ENCODE measurements around the gene TEX48.

Gene TEX48

GRCh38 chr9:114652776-114653555 is 29.0 kb downstream of the TEX48 start (continued):
- TF ChIP-seq ZNF132 (tag by site-specific recombination; IDR thresholded peaks at IDR 0.05; ENCODE audit: borderline replicate concordance) (no peak), ZNF391 (tag by site-specific recombination; IDR thresholded peaks at IDR 0.05; ENCODE audit: borderline replicate concordance, low read depth) (no peak), EGR2 (tag by site-specific recombination; IDR thresholded peaks at IDR 0.05; ENCODE audit: low read depth) (no peak), ZNF660 (tag by site-specific recombination; IDR thresholded peaks at IDR 0.05) (no peak), ZNF114 (tag by site-specific recombination; IDR thresholded peaks at IDR 0.05) (no peak)

- peaks cover 9 to 54% of the 10 kb centered on the region in 2 experiments for H3K36me3 ChIP-seq (ENCODE audit: control insufficient read depth in 2 of 2, insufficient read depth in 1 of 2, low read length in 2 of 2)
- ChIA-PET CTCF (interaction anchor here (0.5 to 1.9 kb wide), 4 partner anchors 9 to 826 kb away, joined by 3 to 17 read pairs (median 6); no protein-coding TSS in a partner anchor), POLR2A (no interaction called here)
- no peak overlapping the region for H3K4me3 ChIP-seq (ENCODE audit: low read depth, low read length)
- no peaks in the 10 kb centered on the region for H3K4me1 ChIP-seq (ENCODE audit: control insufficient read depth, insufficient read depth, low read length)
- H3K9me3 ChIP-seq (ENCODE audit: control insufficient read depth, insufficient read depth, low read depth, low read length), result no peaks in the 10 kb centered on the region
- H3K27ac ChIP-seq (ENCODE audit: extremely low read depth, low read depth, low read length), result no peak overlapping the region
- TF ChIP-seq, protein P1, sequence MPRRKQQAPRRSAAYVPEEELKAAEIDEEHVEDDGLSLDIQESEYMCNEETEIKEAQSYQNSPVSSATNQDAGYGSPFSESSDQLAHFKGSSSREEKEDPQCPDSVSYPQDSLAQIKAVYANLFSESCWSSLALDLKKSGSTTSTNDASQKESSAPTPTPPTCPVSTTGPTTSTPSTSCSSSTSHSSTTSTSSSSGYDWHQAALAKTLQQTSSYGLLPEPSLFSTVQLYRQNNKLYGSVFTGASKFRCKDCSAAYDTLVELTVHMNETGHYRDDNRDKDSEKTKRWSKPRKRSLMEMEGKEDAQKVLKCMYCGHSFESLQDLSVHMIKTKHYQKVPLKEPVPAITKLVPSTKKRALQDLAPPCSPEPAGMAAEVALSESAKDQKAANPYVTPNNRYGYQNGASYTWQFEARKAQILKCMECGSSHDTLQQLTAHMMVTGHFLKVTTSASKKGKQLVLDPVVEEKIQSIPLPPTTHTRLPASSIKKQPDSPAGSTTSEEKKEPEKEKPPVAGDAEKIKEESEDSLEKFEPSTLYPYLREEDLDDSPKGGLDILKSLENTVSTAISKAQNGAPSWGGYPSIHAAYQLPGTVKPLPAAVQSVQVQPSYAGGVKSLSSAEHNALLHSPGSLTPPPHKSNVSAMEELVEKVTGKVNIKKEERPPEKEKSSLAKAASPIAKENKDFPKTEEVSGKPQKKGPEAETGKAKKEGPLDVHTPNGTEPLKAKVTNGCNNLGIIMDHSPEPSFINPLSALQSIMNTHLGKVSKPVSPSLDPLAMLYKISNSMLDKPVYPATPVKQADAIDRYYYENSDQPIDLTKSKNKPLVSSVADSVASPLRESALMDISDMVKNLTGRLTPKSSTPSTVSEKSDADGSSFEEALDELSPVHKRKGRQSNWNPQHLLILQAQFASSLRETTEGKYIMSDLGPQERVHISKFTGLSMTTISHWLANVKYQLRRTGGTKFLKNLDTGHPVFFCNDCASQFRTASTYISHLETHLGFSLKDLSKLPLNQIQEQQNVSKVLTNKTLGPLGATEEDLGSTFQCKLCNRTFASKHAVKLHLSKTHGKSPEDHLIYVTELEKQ (tag by site-specific recombination; IDR thresholded peaks at IDR 0.05; ENCODE audit: borderline replicate concordance), result no peak
- no peak for TF ChIP-seq ZNF214 (tag by site-specific recombination; IDR thresholded peaks at IDR 0.05; ENCODE audit: borderline replicate concordance)
- TF ChIP-seq ZNF16 (tag by site-specific recombination; IDR thresholded peaks at IDR 0.05; ENCODE audit: low read depth), result no peak
- TF ChIP-seq ZNF560 (tag by site-specific recombination; IDR thresholded peaks at IDR 0.05; ENCODE audit: borderline replicate concordance), result no peak
- TF ChIP-seq ZNF146 (tag by site-specific recombination; IDR thresholded peaks at IDR 0.05), result no peak
- no peak for TF ChIP-seq ZNF514 (tag by site-specific recombination; IDR thresholded peaks at IDR 0.05)
- no peak for TF ChIP-seq ZNF175 (tag by site-specific recombination; IDR thresholded peaks at IDR 0.05)
- TF ChIP-seq GLIS2 (tag by site-specific recombination; IDR thresholded peaks at IDR 0.05), result no peak
- TF ChIP-seq ZNF624 (tag by site-specific recombination; IDR thresholded peaks at IDR 0.05), result no peak
- no peak for TF ChIP-seq ZNF112 (tag by site-specific recombination; IDR thresholded peaks at IDR 0.05)
- no peak for TF ChIP-seq ZNF701 (tag by site-specific recombination; IDR thresholded peaks at IDR 0.05)
- no peak for TF ChIP-seq ZBTB11 (tag by site-specific recombination; conservative IDR thresholded peaks at IDR 0.05; ENCODE audit: low read depth)
- TF ChIP-seq ZNF23 (tag by site-specific recombination; IDR thresholded peaks at IDR 0.05; ENCODE audit: borderline replicate concordance), result no peak
- no peak for TF ChIP-seq IKZF3 (tag by site-specific recombination; IDR thresholded peaks at IDR 0.05)
- TF ChIP-seq, protein P2, sequence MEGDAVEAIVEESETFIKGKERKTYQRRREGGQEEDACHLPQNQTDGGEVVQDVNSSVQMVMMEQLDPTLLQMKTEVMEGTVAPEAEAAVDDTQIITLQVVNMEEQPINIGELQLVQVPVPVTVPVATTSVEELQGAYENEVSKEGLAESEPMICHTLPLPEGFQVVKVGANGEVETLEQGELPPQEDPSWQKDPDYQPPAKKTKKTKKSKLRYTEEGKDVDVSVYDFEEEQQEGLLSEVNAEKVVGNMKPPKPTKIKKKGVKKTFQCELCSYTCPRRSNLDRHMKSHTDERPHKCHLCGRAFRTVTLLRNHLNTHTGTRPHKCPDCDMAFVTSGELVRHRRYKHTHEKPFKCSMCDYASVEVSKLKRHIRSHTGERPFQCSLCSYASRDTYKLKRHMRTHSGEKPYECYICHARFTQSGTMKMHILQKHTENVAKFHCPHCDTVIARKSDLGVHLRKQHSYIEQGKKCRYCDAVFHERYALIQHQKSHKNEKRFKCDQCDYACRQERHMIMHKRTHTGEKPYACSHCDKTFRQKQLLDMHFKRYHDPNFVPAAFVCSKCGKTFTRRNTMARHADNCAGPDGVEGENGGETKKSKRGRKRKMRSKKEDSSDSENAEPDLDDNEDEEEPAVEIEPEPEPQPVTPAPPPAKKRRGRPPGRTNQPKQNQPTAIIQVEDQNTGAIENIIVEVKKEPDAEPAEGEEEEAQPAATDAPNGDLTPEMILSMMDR (tag by site-specific recombination; IDR thresholded peaks at IDR 0.05), result no peak
- TF ChIP-seq ZNF280C (tag by site-specific recombination; IDR thresholded peaks at IDR 0.05), result no peak
- TF ChIP-seq, protein P3, sequence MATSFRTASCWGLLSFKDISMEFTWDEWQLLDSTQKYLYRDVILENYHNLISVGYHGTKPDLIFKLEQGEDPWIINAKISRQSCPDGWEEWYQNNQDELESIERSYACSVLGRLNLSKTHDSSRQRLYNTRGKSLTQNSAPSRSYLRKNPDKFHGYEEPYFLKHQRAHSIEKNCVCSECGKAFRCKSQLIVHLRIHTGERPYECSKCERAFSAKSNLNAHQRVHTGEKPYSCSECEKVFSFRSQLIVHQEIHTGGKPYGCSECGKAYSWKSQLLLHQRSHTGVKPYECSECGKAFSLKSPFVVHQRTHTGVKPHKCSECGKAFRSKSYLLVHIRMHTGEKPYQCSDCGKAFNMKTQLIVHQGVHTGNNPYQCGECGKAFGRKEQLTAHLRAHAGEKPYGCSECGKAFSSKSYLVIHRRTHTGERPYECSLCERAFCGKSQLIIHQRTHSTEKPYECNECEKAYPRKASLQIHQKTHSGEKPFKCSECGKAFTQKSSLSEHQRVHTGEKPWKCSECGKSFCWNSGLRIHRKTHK (tag by site-specific recombination; IDR thresholded peaks at IDR 0.05), result no peak
- TF ChIP-seq MEIS1 (CRISPR knock-in tag; IDR thresholded peaks at IDR 0.05; ENCODE audit: borderline replicate concordance), result no peak
- no peak for TF ChIP-seq ZNF2 (tag by site-specific recombination; IDR thresholded peaks at IDR 0.05)
Observed at GRCh38 chr9:114643896-114644295, 38.1 kb downstream of the TEX48 start.

Data from HEK293 (cell line).